Ishikawa (cell line): ENCODE results near the gene CLPSL1.

ENCODE experiments used
- EGR1 ChIP-seq: IDR thresholded peaks from 2 replicates; pipeline ENCODE4 v1.6.1; 2012
- EP300 ChIP-seq: IDR thresholded peaks from 2 replicates; pipeline ENCODE4 v1.6.1; 2012; ENCODE audit warnings: borderline replicate concordance
- FOXM1 ChIP-seq: IDR thresholded peaks from 2 replicates; pipeline ENCODE4 v1.6.1; 2012; ENCODE audit warnings: low read depth, borderline replicate concordance
- MAX ChIP-seq: IDR thresholded peaks from 2 replicates; pipeline ENCODE4 v1.6.1; 2012
- NFIC ChIP-seq: IDR thresholded peaks from 2 replicates; pipeline ENCODE4 v1.6.1; 2012
- RAD21 ChIP-seq: IDR thresholded peaks from 2 replicates; pipeline ENCODE4 v1.6.1; 2012; ENCODE audit warnings: low read depth
- REST ChIP-seq: IDR thresholded peaks from 2 replicates; pipeline ENCODE4 v1.6.1; 2012; ENCODE audit warnings: low read depth, mild to moderate bottlenecking
- TCF12 ChIP-seq: IDR thresholded peaks from 2 replicates; pipeline ENCODE4 v1.6.1; 2012; ENCODE audit warnings: low read depth

- TF ChIP-seq FOXM1 (no peak), RAD21 (no peak), NFIC (no peak), EGR1 (no peak), REST (no peak), EP300 (no peak), TCF12 (no peak), MAX (no peak)
These were observed 20.3 kb downstream of the CLPSL1 start for GRCh38 chr6:35801148-35801547.
